Common myeloid progenitor, CD34-positive (primary cell): ENCODE measurements around the gene SENP7.
A peak's percentile ranks its signal among the peaks of the same experiment; 100 is the strongest.

Source experiments
- CTCF ChIA-PET: fragments of 350-600 bp; sonication (Branson Sonifier 250); formaldehyde crosslinking; loops from one replicate; lab custom pipeline; 2021; ENCODE audit warnings: antibody characterized with exemption; lab: Charles Lee
- POLR2A ChIA-PET: fragments of 350-600 bp; sonication (Branson Sonifier 250); formaldehyde crosslinking; loops from one replicate; lab custom pipeline; 2021; ENCODE audit warnings: antibody characterized with exemption; lab: Charles Lee
- DNase-seq, 3 donors: peaks; one replicate each; pipeline versions ENCODE4 v3.0.0 to v3.0.0-alpha.2; 2013
- H3K27ac ChIP-seq, 2 experiments: 1 replicate in 1 of 2; 2 replicates in 1 of 2; pipeline ENCODE4 v1.7.0; 2013; ENCODE audit warnings: inconsistent platforms in 2 of 2, low read length in 2 of 2, mild to moderate bottlenecking in 2 of 2, low read depth in 1 of 2, moderate library complexity in 1 of 2; ENCODE audit not compliant: severe bottlenecking in 2 of 2, insufficient read depth in 1 of 2, poor library complexity in 1 of 2
- H3K27me3 ChIP-seq, 5 experiments: replicated peaks in 2 of 5; 1 replicate in 3 of 5; 2 replicates in 2 of 5; pipeline versions ENCODE4 v1.6.1 to v1.7.0; 2013; ENCODE audit warnings: low read length in 4 of 5, mild to moderate bottlenecking in 2 of 5, moderate library complexity in 2 of 5, inconsistent platforms in 1 of 5; ENCODE audit not compliant: insufficient read depth in 5 of 5, control insufficient read depth in 4 of 5
- H3K36me3 ChIP-seq, 4 experiments: 1 replicate in 2 of 4; 2 replicates in 2 of 4; pipeline versions ENCODE4 v1.6.1 to v1.7.0; 2013; ENCODE audit warnings: low read length in 3 of 4, control low read depth in 1 of 4, mild to moderate bottlenecking in 1 of 4; ENCODE audit not compliant: control insufficient read depth in 4 of 4, insufficient read depth in 4 of 4
- H3K4me1 ChIP-seq, 4 experiments: 1 replicate in 3 of 4; 2 replicates in 1 of 4; pipeline versions ENCODE4 v1.6.1 to v1.7.1; 2013; ENCODE audit warnings: low read length in 3 of 4, mild to moderate bottlenecking in 3 of 4, control low read depth in 1 of 4, inconsistent platforms in 1 of 4, moderate library complexity in 1 of 4; ENCODE audit not compliant: control insufficient read depth in 4 of 4, insufficient read depth in 4 of 4; ENCODE audit errors: control extremely low read depth in 1 of 4
- H3K4me3 ChIP-seq, 7 experiments: 1 replicate in 4 of 7; 2 replicates in 3 of 7; pipeline versions ENCODE4 v1.5.1 to v1.7.0; 2013; ENCODE audit warnings: mild to moderate bottlenecking in 7 of 7, low read length in 6 of 7, moderate library complexity in 6 of 7, inconsistent platforms in 2 of 7, low read depth in 2 of 7, control low read depth in 1 of 7; ENCODE audit not compliant: insufficient read depth in 4 of 7, control insufficient read depth in 1 of 7; ENCODE audit errors: extremely low read depth in 1 of 7
- H3K9me3 ChIP-seq, 5 experiments: 1 replicate in 4 of 5; 2 replicates in 1 of 5; pipeline versions ENCODE4 v1.6.1 to v1.7.1; 2013; ENCODE audit warnings: low read length in 4 of 5, mild to moderate bottlenecking in 2 of 5, inconsistent platforms in 1 of 5, low read depth in 1 of 5, moderate library complexity in 1 of 5; ENCODE audit not compliant: control insufficient read depth in 4 of 5, insufficient read depth in 2 of 5; ENCODE audit errors: control extremely low read depth in 1 of 5
- WGBS: methylation state at CpG from one replicate; pipeline ENCODE4 v1.1.5; 2013; ENCODE audit not compliant: insufficient coverage; 5-methylcytosine and 5-hydroxymethylcytosine counted together

SENP7 gene

DNA sequence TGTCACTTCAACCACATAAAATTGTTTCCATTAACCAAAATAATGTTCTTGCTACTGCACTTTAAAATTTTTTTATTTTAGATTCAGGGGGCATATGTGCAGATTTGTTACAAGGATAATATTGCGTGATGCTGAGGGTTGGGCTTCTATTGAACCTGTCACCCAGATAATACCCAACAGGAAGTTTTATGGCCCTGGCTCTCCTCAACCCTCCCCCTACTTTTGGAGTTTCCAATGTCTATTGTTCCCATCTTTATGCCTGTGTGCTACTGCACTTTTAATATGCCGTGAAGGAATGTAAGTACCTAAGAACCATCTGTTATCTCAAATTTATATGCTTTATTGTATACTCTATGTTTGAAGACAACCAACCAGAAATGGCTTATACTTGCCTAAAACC lies 150.6 kb downstream of the SENP7 start:
- H3K4me3 ChIP-seq: no peak overlapping the region
- H3K27ac ChIP-seq: no peak overlapping the region
- no CpG with 5 or more reads among the region's 2 CpGs for WGBS
- H3K36me3 ChIP-seq: peaks cover 6 to 43% (median 16%) of the 10 kb centered on the region in 4 experiments
- POLR2A ChIA-PET: no interaction called here
- CTCF ChIA-PET: no interaction called here
- no peak for DNase-seq
- H3K9me3 ChIP-seq: peaks cover 0 to 13% (median 7%) of the 10 kb centered on the region in 5 experiments
- no peaks in the 10 kb centered on the region for H3K4me1 ChIP-seq
- no peaks in the 10 kb centered on the region for H3K27me3 ChIP-seq

DNA sequence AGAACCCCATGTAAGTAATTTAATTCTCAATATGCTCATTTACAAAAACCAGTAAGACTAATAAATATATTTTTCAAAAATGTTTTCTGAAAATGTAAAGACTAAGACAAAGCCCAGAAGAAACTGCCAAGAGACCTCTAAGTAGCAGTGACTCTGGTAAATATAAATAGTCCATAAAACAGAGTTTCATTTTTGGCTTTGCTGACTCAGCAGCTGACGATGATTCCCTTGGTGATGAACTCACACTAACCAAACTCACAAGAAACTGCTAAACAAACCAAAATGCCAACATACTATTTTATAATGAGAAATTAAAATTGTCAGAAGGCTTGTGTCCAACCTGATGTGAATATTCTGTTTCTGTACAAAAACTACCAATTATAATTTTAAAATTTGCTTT lies 161.2 kb downstream of the SENP7 start:
- H3K4me1 ChIP-seq: no peaks in the 10 kb centered on the region
- peaks cover 4 to 16% (median 10%) of the 10 kb centered on the region in 4 experiments for H3K36me3 ChIP-seq
- ChIA-PET POLR2A (no interaction called here), CTCF (no interaction called here)
- H3K27me3 ChIP-seq: no peaks in the 10 kb centered on the region
- no peaks in the 10 kb centered on the region for H3K9me3 ChIP-seq
- DNase-seq: peak in 2 of 3 donors; percentile 26 to 31
- no peak overlapping the region for H3K4me3 ChIP-seq
- WGBS: no CpG with 5 or more reads among the region's 1 CpG
- no peak overlapping the region for H3K27ac ChIP-seq

GRCh38 chr3:101340591-101340990 lies 172.4 kb downstream of the SENP7 start:
- Histone ChIP-seq H3K27ac (no peak overlapping the region), H3K27me3 (no peaks in the 10 kb centered on the region), H3K4me1 (no peaks in the 10 kb centered on the region), H3K4me3 (no peak overlapping the region), H3K9me3 (no peaks in the 10 kb centered on the region), H3K36me3 (peaks cover 5 to 26% (median 9%) of the 10 kb centered on the region in 4 experiments)
- POLR2A ChIA-PET: no interaction called here
- DNase-seq: no peak
- no CpG with 5 or more reads among the region's 2 CpGs for WGBS
- CTCF ChIA-PET: no interaction called here

- ChIA-PET CTCF (no interaction called here), POLR2A (no interaction called here)
- H3K4me3 ChIP-seq: no peak overlapping the region
- DNase-seq: no peak
- peaks cover 9 to 22% (median 12%) of the 10 kb centered on the region in 4 experiments for H3K36me3 ChIP-seq
- no peaks in the 10 kb centered on the region for H3K9me3 ChIP-seq
- no peaks in the 10 kb centered on the region for H3K27me3 ChIP-seq
- WGBS: 91% methylated on average over 7 of the region's 7 CpGs
- no peaks in the 10 kb centered on the region for H3K4me1 ChIP-seq
- H3K27ac ChIP-seq: no peak overlapping the region
Observed at GRCh38 chr3:101333883-101334282, 179.1 kb downstream of the SENP7 start.

DNA sequence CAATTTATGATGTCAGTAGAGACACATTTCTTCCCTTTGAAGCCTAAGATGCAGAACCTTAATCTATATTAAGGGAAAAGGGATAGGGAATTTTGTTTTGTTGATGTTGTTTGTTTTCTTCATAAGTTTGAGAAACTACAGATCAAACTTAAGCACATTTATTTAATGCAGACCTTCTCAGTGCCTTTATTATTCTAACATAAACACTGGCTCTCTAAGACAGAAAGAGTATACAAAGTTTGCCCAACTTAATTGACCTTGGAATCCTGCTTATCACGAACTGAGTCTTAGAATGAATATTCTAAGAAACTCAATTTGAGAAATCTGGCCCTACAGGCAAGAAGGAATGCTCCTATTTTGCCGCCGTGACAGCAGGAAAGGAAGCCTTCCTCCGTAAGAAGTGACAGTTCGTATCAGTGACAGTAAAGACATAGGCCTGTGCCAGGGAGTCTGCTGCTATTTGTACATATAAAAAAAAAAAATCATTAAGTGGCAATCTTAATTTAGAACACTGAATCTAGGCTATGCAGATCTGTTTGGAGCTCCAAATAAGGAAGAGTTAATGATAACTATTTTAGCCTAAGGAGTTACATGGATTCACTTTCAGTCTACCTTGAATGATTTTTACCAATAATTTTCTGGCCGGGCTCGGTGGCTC lies 183.9 kb downstream of the SENP7 start:
- Histone ChIP-seq H3K27me3 (no peaks in the 10 kb centered on the region), H3K27ac (no peak overlapping the region), H3K4me3 (no peak overlapping the region), H3K36me3 (peaks cover 9 to 27% (median 17%) of the 10 kb centered on the region in 4 experiments), H3K9me3 (no peaks in the 10 kb centered on the region), H3K4me1 (no peaks in the 10 kb centered on the region)
- WGBS: 100% methylated on average over 1 of the region's 7 CpGs
- CTCF ChIA-PET: interaction anchor here (0.6 to 1.3 kb wide), 2 partner anchors 10 to 43 kb away, joined by 3 to 4 read pairs; no protein-coding TSS in a partner anchor
- POLR2A ChIA-PET: no interaction called here
- DNase-seq: no peak

DNA sequence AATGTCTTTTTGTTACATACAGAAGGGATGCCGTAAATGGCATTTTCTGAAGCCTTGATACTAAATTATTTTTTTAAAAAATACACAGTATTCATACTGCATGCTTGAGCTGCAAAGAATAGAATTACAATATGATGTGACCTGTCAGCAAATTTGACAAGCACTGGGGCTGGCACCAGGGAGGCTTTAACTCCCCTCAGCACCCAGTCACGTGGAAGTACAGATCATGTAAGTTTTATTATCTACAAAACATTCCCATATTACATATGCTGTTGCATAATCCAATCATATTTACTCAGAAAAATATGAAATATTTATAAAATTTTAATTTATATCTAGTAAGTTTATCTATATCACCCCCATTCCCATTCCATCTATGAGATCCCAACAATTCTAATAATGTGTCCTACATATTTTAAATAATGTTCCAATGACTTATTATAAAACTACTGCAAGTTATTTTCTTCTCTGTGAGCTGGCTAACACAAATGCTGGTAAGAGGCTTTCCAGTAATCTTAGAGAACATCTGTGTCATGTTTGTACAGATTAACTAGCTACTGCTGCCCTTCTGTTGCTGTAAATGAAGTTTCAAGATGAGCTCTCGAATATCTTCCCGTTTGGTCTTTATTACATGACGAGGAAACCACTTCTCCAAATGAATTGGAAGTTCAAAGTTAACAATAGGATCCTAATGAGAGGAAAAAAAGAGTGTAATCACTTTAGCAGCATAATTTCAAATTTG lies 187.4 kb downstream of the SENP7 start:
- no peak overlapping the region for H3K27ac ChIP-seq
- H3K4me1 ChIP-seq: no peaks in the 10 kb centered on the region
- no peak overlapping the region for H3K4me3 ChIP-seq
- 94% methylated on average over 3 of the region's 5 CpGs for WGBS
- ChIA-PET CTCF (no interaction called here), POLR2A (interaction anchor here (0.6 kb wide), 1 partner anchor 198 kb away, joined by 4 read pairs; no protein-coding TSS in a partner anchor)
- peaks cover 8 to 25% (median 12%) of the 10 kb centered on the region in 4 experiments for H3K36me3 ChIP-seq
- H3K9me3 ChIP-seq: no peaks in the 10 kb centered on the region
- H3K27me3 ChIP-seq: no peaks in the 10 kb centered on the region
- DNase-seq: peak; percentile 8 to 60 (median 15)

- Histone ChIP-seq H3K9me3 (no peaks in the 10 kb centered on the region), H3K4me1 (no peaks in the 10 kb centered on the region), H3K4me3 (no peak within 1 kb of the TSS), H3K27me3 (no peaks in the 10 kb centered on the region), H3K36me3 (peaks cover 0 to 2% (median 0%) of the 10 kb centered on the region in 4 experiments), H3K27ac (no peak within 1 kb of the TSS)
- WGBS: no CpG with 5 or more reads among the region's 2 CpGs
- DNase-seq: no peak
- ChIA-PET CTCF (interaction anchor here (0.6 kb wide), 1 partner anchor 137 kb away, joined by 3 read pairs; no protein-coding TSS in a partner anchor), POLR2A (no interaction called here)
Observed at GRCh38 chr3:101320475-101320874, 192.5 kb downstream of the SENP7 start, which contains the start of gene IMPG2. TSS of gene IMPG2 (minus strand) at chr3:101320575. CDS start at chr3:101320372, 203 bp downstream.
